CD4-positive, alpha-beta T cell treated with Interleukin-4 for 4 hours (primary cell): ENCODE data around the gene ZNF705A.
"Not testable (repeated sequence)": the region's sequence is repeated elsewhere in the genome, so short reads cannot be mapped to it uniquely, and the experiment has no call there.

Experiments used
- DNase-seq: peaks from one replicate; pipeline ENCODE4 v3.0.0-alpha.2; 2020

Gene ZNF705A

GRCh38 chr12:8156845-8157244 lies at the start of gene ZNF705A:
Gene ZNF705A (plus strand): TSS chr12:8157015. CDS start chr12:8172626, 15,611 bp downstream.
- peak; percentile 19 for DNase-seq

DNA sequence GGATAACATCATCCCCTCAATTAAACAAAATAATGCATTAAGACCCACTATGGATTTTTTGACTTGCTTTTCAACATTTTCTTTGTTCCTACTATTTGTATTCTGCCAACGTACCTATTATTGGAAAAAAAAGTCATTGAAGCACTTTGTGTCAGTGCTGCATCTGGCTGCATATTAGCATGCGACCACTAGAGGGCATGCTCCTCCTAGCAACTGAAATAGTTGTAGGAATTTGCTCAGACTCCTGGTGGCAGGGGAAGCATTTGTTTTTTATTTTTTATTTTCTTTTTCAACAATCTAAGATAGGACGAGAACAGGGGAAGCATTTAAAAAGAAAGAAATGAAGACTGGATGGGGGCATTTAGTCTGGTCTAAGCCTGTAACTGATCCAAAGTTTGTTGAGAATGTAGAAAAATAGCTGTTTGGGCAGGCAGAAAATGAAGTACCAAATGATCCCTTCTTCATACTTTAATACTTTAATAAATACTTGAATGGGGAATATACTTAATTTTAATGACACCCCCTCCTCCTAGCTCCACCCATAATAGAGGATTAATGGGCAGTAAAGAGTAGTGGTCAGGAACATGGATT lies 47.9 kb upstream of the ZNF705A start:
- peak; percentile 78 for DNase-seq

GRCh38 chr12:8113117-8113516 lies 43.7 kb upstream of the ZNF705A start:
- DNase-seq = not testable (repeated sequence)

GRCh38 chr12:8120072-8120713 lies 36.6 kb upstream of the ZNF705A start:
- DNase-seq = no peak

DNA sequence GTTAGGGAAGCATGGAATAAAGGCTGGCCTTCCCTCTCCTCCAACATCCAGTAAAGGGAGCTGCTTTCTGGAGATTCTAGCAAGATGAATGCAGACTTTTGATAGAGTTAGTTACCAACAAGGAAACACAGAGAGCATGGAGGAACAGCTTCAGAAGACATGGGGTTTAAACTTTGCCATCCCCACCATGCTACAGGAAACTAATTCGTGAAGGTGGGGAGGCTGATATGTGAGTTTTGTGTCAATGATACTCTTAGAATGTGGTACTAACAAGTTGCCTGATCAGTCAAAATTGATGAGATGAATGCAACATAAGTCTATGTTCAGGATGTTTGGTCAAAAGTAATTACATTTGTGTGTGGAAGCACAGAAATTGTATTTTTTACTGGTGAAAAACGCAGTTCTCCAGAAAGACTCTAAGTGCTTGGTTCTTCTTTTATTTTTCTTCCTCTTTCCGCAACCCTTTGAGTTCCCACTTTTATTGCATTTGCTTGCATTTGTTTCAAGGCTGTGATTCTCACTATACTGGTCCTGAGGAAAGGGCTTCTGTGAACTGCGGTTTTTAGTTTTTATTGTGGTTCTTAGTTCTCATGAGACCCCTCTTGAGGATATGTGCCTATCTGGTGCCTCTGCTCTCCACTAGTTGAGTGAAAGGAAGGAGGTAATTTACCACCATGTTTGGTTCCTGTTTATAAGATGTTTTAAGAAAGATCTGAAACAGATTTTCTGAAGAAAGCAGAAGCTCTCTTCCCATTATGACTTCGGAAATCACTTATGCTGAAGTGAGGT lies 33.5 kb upstream of the ZNF705A start, which contains the start of gene CLEC4A:
CLEC4A (plus strand) TSS at position 494 of the 789 bp plus-strand sequence; CDS start at position 756, 262 bp downstream.
- DNase-seq = no peak

DNA sequence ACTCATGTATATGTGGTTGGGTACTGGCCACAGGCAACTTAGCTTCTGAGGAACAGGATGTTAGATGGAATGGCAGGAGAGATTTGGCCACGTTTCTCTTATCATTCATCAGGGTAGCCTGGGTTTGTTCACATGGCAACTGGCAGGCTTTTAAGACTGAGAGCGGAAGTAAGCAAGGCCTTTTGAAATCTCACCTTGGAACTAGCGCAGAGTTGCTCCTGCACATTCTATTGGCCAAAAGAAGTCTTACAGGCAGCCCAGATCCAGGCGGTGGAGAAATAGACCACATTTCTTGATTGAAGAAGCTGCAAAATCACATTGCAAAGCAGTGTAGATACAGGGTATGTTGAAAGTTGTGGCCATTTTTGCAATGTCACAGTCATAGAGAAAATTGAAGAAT lies 29.7 kb upstream of the ZNF705A start:
- peak; percentile 14 for DNase-seq

DNA sequence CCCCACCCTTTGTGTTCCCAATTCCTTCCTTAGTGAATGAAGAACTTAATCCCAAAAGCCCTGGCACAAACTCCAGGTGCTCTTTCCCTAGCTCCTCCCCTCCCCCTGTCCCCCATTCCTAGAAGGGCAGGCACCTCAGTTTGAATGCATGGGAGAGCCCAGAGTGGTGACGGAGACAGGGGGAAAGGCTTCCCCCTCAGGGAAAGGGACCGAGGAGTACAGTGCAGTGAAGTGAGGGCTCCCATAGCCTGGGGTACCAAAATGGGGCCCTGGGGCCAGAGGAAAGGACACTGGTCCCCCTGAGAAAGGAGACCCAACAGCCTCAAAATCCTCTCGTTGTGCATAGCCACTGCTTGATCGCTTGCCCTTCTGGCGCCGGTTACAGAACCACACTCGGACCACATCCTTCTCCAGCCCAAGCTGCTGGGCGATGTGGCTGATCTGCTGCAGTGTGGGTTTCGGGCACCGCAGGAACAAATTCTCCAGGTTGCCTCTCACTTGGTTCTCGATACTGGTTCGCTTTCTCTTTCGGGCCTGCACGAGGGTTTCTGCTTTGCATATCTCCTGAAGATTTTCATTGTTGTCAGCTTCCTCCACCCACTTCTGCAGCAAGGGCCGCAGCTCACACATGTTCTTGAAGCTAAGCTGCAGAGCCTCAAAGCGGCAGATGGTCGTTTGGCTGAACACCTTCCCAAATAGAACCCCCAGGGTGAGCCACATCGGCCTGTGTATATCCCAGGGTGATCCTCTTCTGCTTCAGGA lies 23.0 kb upstream of the ZNF705A start:
- not testable (repeated sequence) for DNase-seq

DNA sequence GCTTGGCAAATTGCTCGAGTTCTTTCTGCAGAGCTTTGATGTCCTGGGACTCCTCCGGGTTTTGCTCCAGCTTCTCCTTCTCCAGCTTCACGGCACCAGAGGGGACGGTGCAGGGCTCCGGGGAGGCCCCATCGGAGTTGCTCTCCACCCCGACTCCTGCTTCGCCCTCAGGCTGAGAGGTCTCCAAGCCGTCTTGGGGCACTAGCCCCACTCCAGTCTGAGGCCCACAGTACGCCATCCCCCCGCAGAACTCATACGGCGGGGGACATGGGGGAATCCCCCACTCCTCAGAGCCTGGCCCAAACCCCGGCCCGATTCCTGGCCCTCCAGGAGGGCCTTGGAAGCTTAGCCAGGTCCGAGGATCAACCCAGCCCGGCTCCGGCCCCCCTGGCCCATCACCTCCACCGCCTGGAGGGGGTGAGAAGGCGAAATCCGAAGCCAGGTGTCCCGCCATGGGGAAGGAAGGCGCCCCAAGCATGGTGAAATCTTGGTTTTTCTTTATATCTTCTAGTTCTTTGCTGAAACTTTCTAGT lies 22.4 kb upstream of the ZNF705A start:
- DNase-seq = not testable (repeated sequence)

DNA sequence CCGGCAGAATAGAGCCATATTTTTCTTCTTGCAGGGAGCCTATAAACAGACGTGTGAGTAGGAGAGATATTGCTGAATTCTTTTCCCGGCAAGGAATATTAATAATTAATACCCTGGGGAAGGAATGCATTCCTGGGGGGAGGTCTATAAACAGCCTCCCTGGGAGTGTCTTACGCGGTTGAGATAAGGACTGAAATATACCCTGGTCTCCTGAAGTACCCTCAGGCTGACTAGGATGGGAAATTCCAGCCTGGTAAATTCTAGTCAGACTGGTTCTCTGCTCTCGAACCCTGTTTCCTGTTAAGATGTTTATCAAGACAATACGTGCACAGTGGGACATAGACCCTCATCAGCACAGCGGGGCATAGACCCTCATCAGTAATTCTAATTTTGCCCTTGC lies 15.2 kb upstream of the ZNF705A start:
- DNase-seq = not testable (repeated sequence)

DNA sequence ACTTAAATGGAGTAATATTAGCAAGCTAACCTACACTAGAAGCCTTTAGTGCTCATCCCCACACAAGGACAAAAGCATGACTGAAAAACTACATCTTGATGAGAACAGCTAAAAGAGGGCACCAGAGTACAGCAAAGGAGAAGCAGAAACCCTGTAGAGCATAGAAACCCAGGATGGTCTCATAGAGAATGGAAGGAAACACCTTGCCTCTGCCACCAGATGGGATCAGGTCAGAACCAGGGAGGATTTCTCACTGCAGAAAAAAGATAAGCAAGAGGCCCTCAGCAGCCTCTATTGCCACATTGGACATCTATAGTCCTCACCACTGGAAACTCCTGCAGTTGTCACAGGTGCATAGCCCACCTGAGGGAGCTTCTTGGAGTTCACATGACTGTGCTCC lies 13.6 kb upstream of the ZNF705A start:
- no peak for DNase-seq

- DNase-seq = no peak
Measured at GRCh38 chr12:8145754-8146441, 10.9 kb upstream of the ZNF705A start.

GRCh38 chr12:8146442-8146771 lies 10.4 kb upstream of the ZNF705A start:
- DNase-seq = no peak

DNA sequence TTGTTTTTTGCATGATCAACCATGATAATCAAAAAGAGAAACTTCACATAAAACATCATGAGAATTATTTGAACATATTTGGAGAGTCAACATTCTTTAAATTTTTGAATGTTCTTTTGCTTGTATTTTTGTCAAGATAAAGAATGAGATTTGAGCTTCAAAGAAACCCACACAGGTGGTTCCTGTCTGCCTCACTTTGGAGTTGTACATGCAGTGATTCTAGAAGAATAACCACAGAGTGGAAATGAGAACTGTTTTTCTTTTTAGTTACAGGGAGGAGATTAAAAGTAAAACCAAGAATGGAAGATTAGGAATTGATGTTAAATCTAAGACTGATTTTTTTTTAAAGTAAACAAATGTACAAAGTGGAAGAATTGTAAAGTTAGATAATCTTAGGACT lies 2.3 kb upstream of the ZNF705A start:
- no peak for DNase-seq

DNA sequence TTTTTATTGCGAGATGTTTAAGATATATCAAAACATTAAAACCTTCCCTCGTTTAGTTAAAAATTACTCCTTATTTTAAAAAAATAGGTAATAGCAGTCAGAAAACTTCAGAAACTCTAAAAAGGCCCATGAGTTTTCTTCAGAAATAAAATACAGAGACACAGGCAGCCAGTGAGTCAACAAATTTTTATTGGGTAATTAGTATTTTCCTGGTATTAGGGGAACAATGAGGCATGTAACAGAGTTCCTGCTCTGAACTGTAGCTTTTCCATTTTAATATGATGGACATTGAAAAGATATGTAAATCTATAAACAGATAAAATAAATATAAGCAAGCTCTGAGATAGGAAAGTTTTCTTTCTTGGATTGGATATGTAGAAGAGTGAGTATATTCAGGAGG lies 399 bp upstream of the ZNF705A start:
- no peak for DNase-seq

DNA sequence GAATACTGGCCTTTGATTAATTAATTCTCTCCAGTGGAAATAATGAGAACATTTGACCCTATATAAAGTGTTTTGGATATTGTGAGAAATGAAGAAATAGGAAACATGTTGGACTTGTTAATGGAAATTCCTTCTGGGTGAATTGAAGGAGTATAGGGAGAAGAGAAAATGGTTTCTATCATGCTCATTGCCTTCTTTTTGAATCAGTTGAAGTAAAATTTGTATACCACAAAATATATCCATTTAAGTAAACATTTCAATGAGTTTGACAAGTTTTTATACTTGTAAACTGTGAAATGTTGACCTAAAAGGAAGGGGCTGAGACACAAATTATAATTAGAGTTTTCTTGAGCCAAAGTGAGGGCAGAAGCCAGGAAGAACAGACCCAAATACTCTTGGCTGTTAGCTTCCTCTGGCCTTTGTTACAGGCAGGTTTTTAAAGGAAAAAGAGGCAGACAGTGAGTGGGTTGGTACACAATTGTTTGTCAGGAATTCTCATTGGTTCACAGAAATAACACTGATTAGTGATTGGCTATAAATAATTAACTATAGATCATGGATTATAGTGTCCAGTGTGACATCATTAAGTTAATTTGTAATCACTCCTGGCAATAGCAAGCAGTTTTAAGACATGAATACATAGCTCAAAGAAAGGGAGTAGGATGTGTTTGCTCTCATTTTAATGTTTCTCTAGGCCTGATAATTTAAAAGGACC lies 826 bp downstream of the ZNF705A start:
- no peak for DNase-seq

- DNase-seq = not testable (repeated sequence)
Measured at GRCh38 chr12:8172911-8173310, 16.1 kb downstream of the ZNF705A start.

DNA sequence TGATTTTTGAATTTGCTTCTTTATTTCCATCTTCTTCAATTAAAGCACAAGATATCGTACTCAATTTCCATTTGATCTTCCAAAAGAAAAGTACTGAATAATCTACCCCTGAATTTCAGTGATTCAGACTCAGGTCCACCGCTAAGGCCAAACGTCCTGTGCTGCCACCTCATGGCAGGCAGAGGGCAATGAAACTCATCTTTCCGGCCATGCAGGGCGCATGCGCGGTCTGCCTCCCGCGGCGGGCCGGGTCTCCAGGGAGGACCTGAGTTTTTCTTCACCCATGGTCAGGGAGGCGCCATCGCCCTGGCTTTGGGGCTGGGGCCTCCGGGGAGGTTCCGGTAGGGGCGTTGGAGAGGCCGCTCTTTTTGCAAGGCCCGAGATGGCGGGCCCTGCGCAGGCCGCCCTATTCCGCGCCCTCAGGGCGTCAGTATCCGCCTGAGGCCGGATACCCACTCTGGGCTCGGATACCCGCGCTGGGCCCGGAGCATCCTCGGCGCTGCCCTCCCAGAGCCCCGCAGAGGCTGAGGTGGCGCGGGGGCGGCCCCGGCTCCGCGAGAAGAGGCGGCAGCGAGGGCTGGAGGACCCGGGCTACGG lies 23.3 kb downstream of the ZNF705A start:
- peak; percentile 81 for DNase-seq

- DNase-seq = not testable (repeated sequence)
Measured at GRCh38 chr12:8181271-8181670, 24.5 kb downstream of the ZNF705A start.

GRCh38 chr12:8182923-8183322 lies 26.1 kb downstream of the ZNF705A start:
- DNase-seq = not testable (repeated sequence)

DNA sequence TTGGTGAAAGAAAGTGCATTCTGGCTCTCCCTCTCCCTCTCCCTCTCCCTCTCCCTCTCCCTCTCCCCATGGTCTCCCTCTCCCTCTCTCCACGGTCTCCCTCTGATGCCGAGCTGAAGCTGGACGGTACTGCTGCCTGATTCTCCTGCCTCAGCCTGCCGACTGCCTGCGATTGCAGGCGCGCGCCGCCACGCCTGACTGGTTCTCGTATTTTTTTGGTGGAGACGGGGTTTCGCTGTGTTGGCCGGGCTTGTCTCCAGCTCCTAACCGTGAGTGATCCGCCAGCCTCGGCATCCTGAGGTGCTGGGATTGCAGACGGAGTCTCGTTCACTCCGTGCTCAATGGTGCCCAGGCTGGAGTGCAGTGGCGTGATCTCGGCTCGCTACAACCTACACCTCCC lies 26.5 kb downstream of the ZNF705A start:
- DNase-seq = not testable (repeated sequence)

- not testable (repeated sequence) for DNase-seq
Measured at GRCh38 chr12:8184206-8184605, 27.4 kb downstream of the ZNF705A start.
